ENCODE results near the gene SLC25A42. TPM values are rescaled to one million over a fixed set of nuclear protein-coding genes. Genes with fewer than 3 reads are reported as not detected.

Gene SLC25A42
- total and polyA plus RNA-seq, 7 donors = 4.6 to 40.2 (median 21.3) TPM

DNA sequence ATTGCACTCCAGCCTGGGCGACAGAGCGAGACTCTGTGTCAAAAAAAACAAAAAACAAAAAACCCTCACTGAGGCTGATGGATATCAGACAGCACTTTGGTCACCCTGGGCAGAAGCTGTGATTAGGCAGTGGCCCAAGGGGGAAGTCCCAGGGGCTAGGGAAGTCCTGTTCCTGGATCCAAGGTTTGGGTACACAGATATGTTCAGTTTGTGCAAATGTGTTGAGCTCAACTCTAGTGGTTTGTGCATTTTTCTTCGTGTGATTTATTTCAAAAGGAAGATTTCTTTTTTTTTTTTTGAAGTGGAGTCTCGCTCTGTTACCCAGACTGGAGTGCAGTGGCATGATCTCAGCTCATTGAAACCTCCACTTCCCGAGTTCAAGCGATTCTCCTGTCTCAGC, 94.0 kb downstream of the SLC25A42 start:
- Histone ChIP-seq H3K9me3 (no peaks in the 10 kb centered on the region), H3K27ac (no peak overlapping the region), H3K36me3 (ENCODE audit: insufficient read depth in 1 of 2, low read depth in 1 of 2) (no peaks in the 10 kb centered on the region), H3K4me1 (no peaks in the 10 kb centered on the region), H3K4me3 (no peak overlapping the region), H3K27me3 (ENCODE audit: insufficient read depth in 3 of 3, low read length in 2 of 3) (no peaks in the 10 kb centered on the region)
- ATAC-seq = no peak
- TF ChIP-seq, protein P1, sequence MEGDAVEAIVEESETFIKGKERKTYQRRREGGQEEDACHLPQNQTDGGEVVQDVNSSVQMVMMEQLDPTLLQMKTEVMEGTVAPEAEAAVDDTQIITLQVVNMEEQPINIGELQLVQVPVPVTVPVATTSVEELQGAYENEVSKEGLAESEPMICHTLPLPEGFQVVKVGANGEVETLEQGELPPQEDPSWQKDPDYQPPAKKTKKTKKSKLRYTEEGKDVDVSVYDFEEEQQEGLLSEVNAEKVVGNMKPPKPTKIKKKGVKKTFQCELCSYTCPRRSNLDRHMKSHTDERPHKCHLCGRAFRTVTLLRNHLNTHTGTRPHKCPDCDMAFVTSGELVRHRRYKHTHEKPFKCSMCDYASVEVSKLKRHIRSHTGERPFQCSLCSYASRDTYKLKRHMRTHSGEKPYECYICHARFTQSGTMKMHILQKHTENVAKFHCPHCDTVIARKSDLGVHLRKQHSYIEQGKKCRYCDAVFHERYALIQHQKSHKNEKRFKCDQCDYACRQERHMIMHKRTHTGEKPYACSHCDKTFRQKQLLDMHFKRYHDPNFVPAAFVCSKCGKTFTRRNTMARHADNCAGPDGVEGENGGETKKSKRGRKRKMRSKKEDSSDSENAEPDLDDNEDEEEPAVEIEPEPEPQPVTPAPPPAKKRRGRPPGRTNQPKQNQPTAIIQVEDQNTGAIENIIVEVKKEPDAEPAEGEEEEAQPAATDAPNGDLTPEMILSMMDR (IDR thresholded peaks at IDR 0.05) = no peak
- 74 to 84% (median 78%) methylated on average over 5 to 6 of the region's 6 CpGs for WGBS, 3 donors
- intact Hi-C loops (cut with DNase I) = no loop called here
- DNase-seq = no peak

DNA sequence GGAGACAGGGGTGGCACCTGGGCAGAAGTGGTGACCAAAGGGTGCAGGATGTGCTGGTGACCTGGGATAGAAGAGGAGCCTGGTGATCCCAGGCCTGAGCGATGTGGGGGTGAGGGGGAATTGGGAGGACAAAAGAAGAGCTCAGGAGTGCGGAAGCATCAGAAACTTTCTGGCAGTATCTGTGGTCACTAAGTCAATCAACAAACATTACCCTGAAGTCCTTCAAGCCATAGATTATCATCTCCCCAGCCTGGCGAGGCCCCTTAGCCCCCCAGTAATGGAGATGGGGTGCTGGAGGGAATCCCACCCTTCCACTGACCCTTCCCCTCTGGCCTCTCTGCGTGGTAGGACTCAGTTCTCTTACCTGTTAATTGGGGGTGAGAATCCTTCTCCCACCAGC, 95.7 kb downstream of the SLC25A42 start:
- H3K9me3 ChIP-seq = no peaks in the 10 kb centered on the region
- 93 to 95% (median 95%) methylated on average over 4 of the region's 4 CpGs for WGBS, 3 donors
- no peak overlapping the region for H3K27ac ChIP-seq
- no peak overlapping the region for H3K4me3 ChIP-seq
- no peaks in the 10 kb centered on the region for H3K27me3 ChIP-seq (ENCODE audit: insufficient read depth in 3 of 3, low read length in 2 of 3)
- DNase-seq (no peak), ATAC-seq (no peak)
- no peaks in the 10 kb centered on the region for H3K36me3 ChIP-seq (ENCODE audit: insufficient read depth in 1 of 2, low read depth in 1 of 2)
- TF ChIP-seq, protein P1 (IDR thresholded peaks at IDR 0.05) = no peak
- H3K4me1 ChIP-seq = no peaks in the 10 kb centered on the region
- intact Hi-C loops (cut with DNase I) = no loop called here

DNA sequence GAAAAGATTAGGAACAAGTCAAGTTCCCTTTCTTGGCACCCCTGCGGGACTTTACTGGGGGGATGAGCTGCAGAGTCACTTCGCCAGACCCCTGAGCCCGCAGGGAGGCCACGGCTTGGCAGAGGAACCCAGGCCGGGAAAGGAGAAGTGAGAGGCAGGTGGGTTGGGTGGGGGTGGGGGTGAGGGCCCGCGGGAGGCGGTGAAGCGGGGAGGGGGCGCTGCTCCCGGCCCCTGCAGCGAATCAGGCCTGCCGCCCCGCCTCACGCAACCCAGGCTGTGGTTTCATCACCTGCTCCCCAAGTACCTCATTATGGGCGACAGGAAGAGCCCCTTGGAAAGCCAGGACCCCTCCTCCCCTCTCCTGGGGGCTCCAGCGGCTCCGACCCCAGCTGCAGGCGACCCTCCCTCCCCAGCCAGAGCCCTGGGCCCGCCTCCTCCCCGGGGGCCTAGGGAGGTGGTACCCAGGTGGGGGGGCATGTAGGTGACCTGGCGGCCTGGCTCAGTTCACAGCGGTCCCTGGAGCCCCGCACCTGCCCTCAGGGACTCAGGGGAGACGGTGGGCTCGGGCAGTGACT, 96.8 kb downstream of the SLC25A42 start:
- intact Hi-C loops (cut with DNase I) = no loop called here
- H3K4me1 ChIP-seq = no peaks in the 10 kb centered on the region
- no peak overlapping the region for H3K27ac ChIP-seq
- no peaks in the 10 kb centered on the region for H3K27me3 ChIP-seq (ENCODE audit: insufficient read depth in 3 of 3, low read length in 2 of 3)
- H3K4me3 ChIP-seq = no peak overlapping the region
- H3K9me3 ChIP-seq = no peaks in the 10 kb centered on the region
- 54 to 66% (median 65%) methylated on average over 20 to 26 of the region's 26 CpGs for WGBS, 3 donors
- ATAC-seq = no peak
- H3K36me3 ChIP-seq (ENCODE audit: insufficient read depth in 1 of 2, low read depth in 1 of 2) = no peaks in the 10 kb centered on the region
- no peak for DNase-seq
- TF ChIP-seq, protein P1 (IDR thresholded peaks at IDR 0.05) = no peak

DNA sequence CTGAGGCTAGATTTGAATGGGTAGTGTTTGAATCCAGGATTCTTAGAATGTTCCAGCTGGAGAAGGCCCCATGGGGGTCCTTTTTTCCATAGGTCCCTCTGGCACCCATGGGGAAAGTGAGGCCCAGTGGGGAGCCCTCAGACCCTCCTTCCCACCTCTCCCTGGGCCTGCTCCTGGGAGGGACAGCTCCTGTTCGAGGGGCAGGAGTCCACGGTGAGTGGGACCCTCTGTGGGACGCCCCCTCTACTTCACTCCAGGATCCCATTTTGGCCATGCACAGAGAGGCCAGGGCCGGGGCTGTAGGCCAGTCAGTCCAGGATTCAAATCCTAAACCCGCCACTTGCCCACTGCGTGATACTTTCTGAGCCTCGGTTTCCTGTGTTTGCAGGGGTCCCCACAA, 98.7 kb downstream of the SLC25A42 start:
- DNase-seq = no peak
- Histone ChIP-seq H3K27me3 (ENCODE audit: insufficient read depth in 3 of 3, low read length in 2 of 3) (no peaks in the 10 kb centered on the region), H3K4me3 (no peak overlapping the region), H3K4me1 (no peaks in the 10 kb centered on the region), H3K36me3 (ENCODE audit: insufficient read depth in 1 of 2, low read depth in 1 of 2) (no peaks in the 10 kb centered on the region), H3K9me3 (no peaks in the 10 kb centered on the region), H3K27ac (no peak overlapping the region)
- ATAC-seq = no peak
- WGBS, 3 donors = 81 to 87% (median 85%) methylated on average over 6 to 7 of the region's 7 CpGs
- intact Hi-C loops (cut with DNase I) = no loop called here
- TF ChIP-seq, protein P1 (IDR thresholded peaks at IDR 0.05) = no peak

Other genes starting within 250 kb of the SLC25A42 start
- 10 to 100 TPM; 34.6 to 45.0 (median 37.9) TPM for gene UPF1, start 232.0 kb upstream of the SLC25A42 start, total RNA-seq
- 10 to 100 TPM; 15.6 to 34.5 (median 34.4) TPM for gene UPF1, start 232.0 kb upstream of the SLC25A42 start, polyA plus RNA-seq
- 1 to 10 TPM; 4.3 to 6.4 (median 5.3) TPM for gene CERS1, start 167.8 kb upstream of the SLC25A42 start, total RNA-seq
- 1 to 10 TPM; 2.1 to 4.6 (median 4.0) TPM for gene CERS1, start 167.8 kb upstream of the SLC25A42 start, polyA plus RNA-seq
- gene COPE, start 144.6 kb upstream of the SLC25A42 start, total RNA-seq = 100 to 1,000 TPM in 3 of 4 donors, 10 to 100 TPM in 1; 91.5 to 110 (median 105) TPM
- gene COPE, start 144.6 kb upstream of the SLC25A42 start, polyA plus RNA-seq = 100 to 1,000 TPM; 117 to 173 (median 130) TPM
- 10 to 100 TPM; 27.2 to 35.3 (median 30.3) TPM for gene DDX49, start 144.3 kb upstream of the SLC25A42 start, total RNA-seq
- 10 to 100 TPM; 47.2 to 73.1 (median 47.7) TPM for gene DDX49, start 144.3 kb upstream of the SLC25A42 start, polyA plus RNA-seq
- gene HOMER3, start 122.8 kb upstream of the SLC25A42 start, total RNA-seq = 10 to 100 TPM; 61.4 to 77.9 (median 67.7) TPM
- gene HOMER3, start 122.8 kb upstream of the SLC25A42 start, polyA plus RNA-seq = 10 to 100 TPM; 72.9 to 86.2 (median 83.1) TPM
- gene SUGP2, start 30.5 kb upstream of the SLC25A42 start, total RNA-seq = 10 to 100 TPM; 41.3 to 53.3 (median 48.1) TPM
- 10 to 100 TPM; 31.8 to 45.3 (median 34.4) TPM for gene SUGP2, start 30.5 kb upstream of the SLC25A42 start, polyA plus RNA-seq
- 10 to 100 TPM; 13.7 to 22.6 (median 18.8) TPM for gene ARMC6, start 30.4 kb upstream of the SLC25A42 start, total RNA-seq
- gene ARMC6, start 30.4 kb upstream of the SLC25A42 start, polyA plus RNA-seq = 10 to 100 TPM; 22.8 to 74.1 (median 25.7) TPM
- 10 to 100 TPM; 31.3 to 61.3 (median 42.8) TPM for gene TMEM161A, start 74.5 kb downstream of the SLC25A42 start, total RNA-seq
- 10 to 100 TPM; 30.2 to 46.1 (median 37.6) TPM for gene TMEM161A, start 74.5 kb downstream of the SLC25A42 start, polyA plus RNA-seq
- under 1 TPM; 0.56 to 0.91 (median 0.63) TPM for gene MEF2B, start 106.3 kb downstream of the SLC25A42 start, total RNA-seq
- under 1 TPM; 0.07 to 0.18 (median 0.16) TPM for gene MEF2B, start 106.3 kb downstream of the SLC25A42 start, polyA plus RNA-seq
- gene BORCS8, start 128.2 kb downstream of the SLC25A42 start, total RNA-seq = 10 to 100 TPM; 16.0 to 33.6 (median 21.0) TPM
- 10 to 100 TPM; 25.2 to 46.1 (median 41.2) TPM for gene BORCS8, start 128.2 kb downstream of the SLC25A42 start, polyA plus RNA-seq
- 10 to 100 TPM; 33.3 to 53.5 (median 46.2) TPM for gene RFXANK, start 128.3 kb downstream of the SLC25A42 start, total RNA-seq
- 10 to 100 TPM; 39.1 to 64.9 (median 57.4) TPM for gene RFXANK, start 128.3 kb downstream of the SLC25A42 start, polyA plus RNA-seq
- gene NR2C2AP, start 139.4 kb downstream of the SLC25A42 start, total RNA-seq = 10 to 100 TPM in 3 of 4 donors, 1 to 10 TPM in 1; 7.5 to 15.8 (median 12.8) TPM
- gene NR2C2AP, start 139.4 kb downstream of the SLC25A42 start, polyA plus RNA-seq = 10 to 100 TPM; 17.5 to 44.4 (median 21.9) TPM
- not detected for gene NCAN, start 148.0 kb downstream of the SLC25A42 start, total RNA-seq
- gene NCAN, start 148.0 kb downstream of the SLC25A42 start, polyA plus RNA-seq = under 1 TPM in 1 of 3 donors, not detected in 2; 0.03 TPM
- gene TM6SF2, start 209.3 kb downstream of the SLC25A42 start, total RNA-seq = under 1 TPM in 1 of 4 donors, not detected in 3; 0.14 TPM
- gene TM6SF2, start 209.3 kb downstream of the SLC25A42 start, polyA plus RNA-seq = under 1 TPM in 1 of 3 donors, not detected in 2; 0.29 TPM

All from psoas muscle (tissue), 8 donors.